ENCODE results near the gene MKRN1. TPM values are rescaled to one million over a fixed set of nuclear protein-coding genes. Genes with fewer than 3 reads are reported as not detected.
A peak's percentile ranks its signal among the peaks of the same experiment; 100 is the strongest.

MKRN1 gene
- total RNA-seq, 3 donors from 2014 or later, result 169 to 263 (median 188) TPM

- DNase-seq, result no peak
- Histone ChIP-seq H3K4me3 (no peak overlapping the region), H3K9me3 (no peaks in the 10 kb centered on the region), H3K36me3 (ENCODE audit: low read depth) (peaks cover 8% of the 10 kb centered on the region), H3K4me1 (ENCODE audit: low read depth) (peaks cover 48% of the 10 kb centered on the region)
- peak; percentile 2 for ATAC-seq
- intact Hi-C loops (cut with DNase I, micrococcal nuclease), result no loop called here
- no peak for TF ChIP-seq CTCF (IDR thresholded peaks at IDR 0.05)
These were observed 27.6 kb downstream of the MKRN1 start for GRCh38 chr7:140451716-140452115.

- H3K9me3 ChIP-seq, result no peaks in the 10 kb centered on the region
- no peak overlapping the region for H3K4me3 ChIP-seq
- DNase-seq (no peak), ATAC-seq (no peak)
- no peak for TF ChIP-seq CTCF (IDR thresholded peaks at IDR 0.05)
- no peaks in the 10 kb centered on the region for H3K36me3 ChIP-seq (ENCODE audit: low read depth)
- intact Hi-C loops (cut with DNase I, micrococcal nuclease), result no loop called here
- peaks cover 27% of the 10 kb centered on the region for H3K4me1 ChIP-seq (ENCODE audit: low read depth)
These were observed 30.4 kb downstream of the MKRN1 start for GRCh38 chr7:140448781-140449480.

GRCh38 chr7:140447841-140448240 lies 31.5 kb downstream of the MKRN1 start:
- H3K4me3 ChIP-seq, result no peak overlapping the region
- TF ChIP-seq CTCF (IDR thresholded peaks at IDR 0.05), result no peak
- H3K36me3 ChIP-seq (ENCODE audit: low read depth), result no peaks in the 10 kb centered on the region
- peaks cover 28% of the 10 kb centered on the region for H3K4me1 ChIP-seq (ENCODE audit: low read depth)
- no peaks in the 10 kb centered on the region for H3K9me3 ChIP-seq
- no peak for DNase-seq
- intact Hi-C loops (cut with DNase I, micrococcal nuclease), result no loop called here
- no peak for ATAC-seq

GRCh38 chr7:140446467-140446866 lies 32.8 kb downstream of the MKRN1 start:
- intact Hi-C loops (cut with DNase I, micrococcal nuclease), result no loop called here

GRCh38 chr7:140441519-140441918 lies 37.8 kb downstream of the MKRN1 start:
- DNase-seq, result no peak
- ATAC-seq, result no peak
- TF ChIP-seq CTCF (IDR thresholded peaks at IDR 0.05), result no peak
- H3K4me1 ChIP-seq (ENCODE audit: low read depth), result peaks cover 10% of the 10 kb centered on the region
- H3K36me3 ChIP-seq (ENCODE audit: low read depth), result no peaks in the 10 kb centered on the region
- H3K9me3 ChIP-seq, result no peaks in the 10 kb centered on the region
- H3K4me3 ChIP-seq, result no peak overlapping the region
- intact Hi-C loops (cut with DNase I, micrococcal nuclease), result no loop called here

More at GRCh38 chr7:140446467-140446866, 32.8 kb downstream of the MKRN1 start:
- H3K4me1 ChIP-seq (ENCODE audit: low read depth), result peaks cover 21% of the 10 kb centered on the region
- no peak overlapping the region for H3K4me3 ChIP-seq
- no peak for TF ChIP-seq CTCF (IDR thresholded peaks at IDR 0.05)
- ATAC-seq (no peak), DNase-seq (no peak)
- no peaks in the 10 kb centered on the region for H3K36me3 ChIP-seq (ENCODE audit: low read depth)
- no peaks in the 10 kb centered on the region for H3K9me3 ChIP-seq

Measured in mucosa of descending colon (tissue), 3 donors.